ENCODE results near the gene MAST4. TPM values are rescaled to one million over a fixed set of nuclear protein-coding genes. Genes with fewer than 3 reads are reported as not detected.

The MAST4 gene
- total and polyA plus RNA-seq, 2 of the 13 experiments (the other 11 are each of a cell fraction or from before 2014, with no cell fraction given): 3.4 to 3.7 TPM

DNA sequence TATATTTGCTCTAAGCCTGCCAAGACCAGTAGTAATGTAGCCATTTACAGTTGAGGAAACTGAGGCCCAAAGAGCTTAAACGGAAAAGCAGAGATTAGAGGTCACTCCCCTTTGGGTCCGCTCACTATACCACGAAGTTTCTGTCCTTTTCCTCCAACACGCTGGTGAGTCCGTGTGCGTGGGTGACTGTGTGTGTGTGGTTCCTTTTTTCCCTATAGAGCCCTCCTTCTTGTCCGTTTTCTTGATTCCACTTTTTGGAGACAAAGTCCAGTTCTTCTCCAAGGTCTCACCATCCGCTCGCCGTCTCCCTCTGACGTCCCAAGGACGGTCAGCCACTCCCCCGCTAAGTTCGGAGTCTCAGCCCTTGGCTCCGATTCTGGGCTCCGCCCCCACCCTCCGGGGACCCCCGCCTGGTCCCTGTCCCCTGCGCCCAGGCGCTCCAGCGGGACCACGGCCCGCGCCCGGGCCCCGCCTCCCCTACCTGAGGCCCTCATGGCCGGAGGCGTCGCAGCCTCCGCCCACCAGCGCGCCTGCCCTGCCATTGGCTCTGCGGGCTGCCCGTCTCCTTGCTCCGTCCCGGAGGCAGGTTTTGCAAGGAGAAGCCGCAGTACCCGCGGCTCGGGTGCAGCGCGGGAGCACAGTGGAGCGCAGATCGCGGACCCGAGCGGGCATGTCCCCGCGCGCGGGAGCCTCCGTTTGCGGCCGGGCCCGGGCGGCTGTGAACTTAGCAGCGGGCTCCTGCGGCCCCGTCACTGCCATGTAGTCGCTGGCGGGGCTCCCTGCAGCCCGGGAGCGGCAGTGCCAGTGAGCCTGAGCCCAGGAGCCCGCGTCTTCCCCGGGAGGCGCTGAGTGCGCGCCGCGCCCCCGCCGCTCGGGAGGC is at the start of gene MAST4 (continued):
- TF ChIP-seq, protein P1, sequence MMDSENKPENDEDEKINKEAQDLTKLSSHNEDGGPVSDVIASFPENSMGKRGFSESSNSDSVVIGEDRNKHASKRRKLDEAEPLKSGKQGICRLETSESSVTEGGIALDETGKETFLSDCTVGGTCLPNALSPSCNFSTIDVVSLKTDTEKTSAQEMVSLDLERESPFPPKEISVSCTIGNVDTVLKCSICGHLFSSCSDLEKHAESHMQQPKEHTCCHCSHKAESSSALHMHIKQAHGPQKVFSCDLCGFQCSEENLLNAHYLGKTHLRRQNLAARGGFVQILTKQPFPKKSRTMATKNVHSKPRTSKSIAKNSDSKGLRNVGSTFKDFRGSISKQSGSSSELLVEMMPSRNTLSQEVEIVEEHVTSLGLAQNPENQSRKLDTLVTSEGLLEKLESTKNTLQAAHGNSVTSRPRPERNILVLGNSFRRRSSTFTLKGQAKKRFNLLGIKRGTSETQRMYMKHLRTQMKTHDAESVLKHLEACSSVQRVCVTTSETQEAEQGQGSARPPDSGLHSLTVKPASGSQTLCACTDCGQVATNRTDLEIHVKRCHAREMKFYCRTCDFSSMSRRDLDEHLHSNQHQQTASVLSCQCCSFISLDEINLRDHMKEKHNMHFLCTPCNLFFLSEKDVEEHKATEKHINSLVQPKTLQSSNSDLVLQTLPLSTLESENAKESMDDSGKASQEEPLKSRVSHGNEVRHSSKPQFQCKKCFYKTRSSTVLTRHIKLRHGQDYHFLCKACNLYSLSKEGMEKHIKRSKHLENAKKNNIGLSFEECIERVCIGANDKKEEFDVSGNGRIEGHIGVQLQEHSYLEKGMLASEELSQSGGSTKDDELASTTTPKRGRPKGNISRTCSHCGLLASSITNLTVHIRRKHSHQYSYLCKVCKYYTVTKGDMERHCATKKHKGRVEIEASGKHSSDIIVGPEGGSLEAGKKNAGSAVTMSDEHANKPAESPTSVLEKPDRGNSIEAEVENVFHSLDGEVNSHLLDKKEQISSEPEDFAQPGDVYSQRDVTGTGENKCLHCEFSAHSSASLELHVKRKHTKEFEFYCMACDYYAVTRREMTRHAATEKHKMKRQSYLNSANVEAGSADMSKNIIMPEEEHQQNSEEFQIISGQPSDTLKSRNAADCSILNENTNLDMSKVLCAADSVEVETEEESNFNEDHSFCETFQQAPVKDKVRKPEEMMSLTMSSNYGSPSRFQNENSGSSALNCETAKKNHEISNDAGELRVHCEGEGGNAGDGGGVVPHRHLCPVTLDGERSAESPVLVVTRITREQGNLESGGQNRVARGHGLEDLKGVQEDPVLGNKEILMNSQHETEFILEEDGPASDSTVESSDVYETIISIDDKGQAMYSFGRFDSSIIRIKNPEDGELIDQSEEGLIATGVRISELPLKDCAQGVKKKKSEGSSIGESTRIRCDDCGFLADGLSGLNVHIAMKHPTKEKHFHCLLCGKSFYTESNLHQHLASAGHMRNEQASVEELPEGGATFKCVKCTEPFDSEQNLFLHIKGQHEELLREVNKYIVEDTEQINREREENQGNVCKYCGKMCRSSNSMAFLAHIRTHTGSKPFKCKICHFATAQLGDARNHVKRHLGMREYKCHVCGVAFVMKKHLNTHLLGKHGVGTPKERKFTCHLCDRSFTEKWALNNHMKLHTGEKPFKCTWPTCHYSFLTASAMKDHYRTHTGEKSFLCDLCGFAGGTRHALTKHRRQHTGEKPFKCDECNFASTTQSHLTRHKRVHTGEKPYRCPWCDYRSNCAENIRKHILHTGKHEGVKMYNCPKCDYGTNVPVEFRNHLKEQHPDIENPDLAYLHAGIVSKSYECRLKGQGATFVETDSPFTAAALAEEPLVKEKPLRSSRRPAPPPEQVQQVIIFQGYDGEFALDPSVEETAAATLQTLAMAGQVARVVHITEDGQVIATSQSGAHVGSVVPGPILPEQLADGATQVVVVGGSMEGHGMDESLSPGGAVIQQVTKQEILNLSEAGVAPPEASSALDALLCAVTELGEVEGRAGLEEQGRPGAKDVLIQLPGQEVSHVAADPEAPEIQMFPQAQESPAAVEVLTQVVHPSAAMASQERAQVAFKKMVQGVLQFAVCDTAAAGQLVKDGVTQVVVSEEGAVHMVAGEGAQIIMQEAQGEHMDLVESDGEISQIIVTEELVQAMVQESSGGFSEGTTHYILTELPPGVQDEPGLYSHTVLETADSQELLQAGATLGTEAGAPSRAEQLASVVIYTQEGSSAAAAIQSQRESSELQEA (CRISPR knock-in tag; IDR thresholded peaks at IDR 0.05; ENCODE audit: not compliant biosample characterization): peak; percentile 37
- TF ChIP-seq, protein P2, sequence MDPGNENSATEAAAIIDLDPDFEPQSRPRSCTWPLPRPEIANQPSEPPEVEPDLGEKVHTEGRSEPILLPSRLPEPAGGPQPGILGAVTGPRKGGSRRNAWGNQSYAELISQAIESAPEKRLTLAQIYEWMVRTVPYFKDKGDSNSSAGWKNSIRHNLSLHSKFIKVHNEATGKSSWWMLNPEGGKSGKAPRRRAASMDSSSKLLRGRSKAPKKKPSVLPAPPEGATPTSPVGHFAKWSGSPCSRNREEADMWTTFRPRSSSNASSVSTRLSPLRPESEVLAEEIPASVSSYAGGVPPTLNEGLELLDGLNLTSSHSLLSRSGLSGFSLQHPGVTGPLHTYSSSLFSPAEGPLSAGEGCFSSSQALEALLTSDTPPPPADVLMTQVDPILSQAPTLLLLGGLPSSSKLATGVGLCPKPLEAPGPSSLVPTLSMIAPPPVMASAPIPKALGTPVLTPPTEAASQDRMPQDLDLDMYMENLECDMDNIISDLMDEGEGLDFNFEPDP (CRISPR knock-in tag; conservative IDR thresholded peaks at IDR 0.05): no peak
- TF ChIP-seq HNRNPLL (IDR thresholded peaks at IDR 0.05; ENCODE audit: low read depth, low read length, poor library complexity, severe bottlenecking) (peak; percentile 82), SIN3A (IDR thresholded peaks at IDR 0.05; ENCODE audit: borderline replicate concordance, low read depth, low read length) (no peak), DMAP1 (CRISPR knock-in tag; IDR thresholded peaks at IDR 0.05) (peak; percentile 21; the same call in 1 of the 2 replicates), STAT6 (CRISPR knock-in tag; IDR thresholded peaks at IDR 0.05; ENCODE audit: borderline replicate concordance) (no peak), TAF1 (CRISPR knock-in tag; IDR thresholded peaks at IDR 0.05) (peak; percentile 28; the same call in 1 of the 2 replicates), ZNF598 (CRISPR knock-in tag; IDR thresholded peaks at IDR 0.05; ENCODE audit: borderline replicate concordance) (0 out of 2 replicates have a peak, but pooled peaks have one; percentile 45), RAD21 (CRISPR knock-in tag; IDR thresholded peaks at IDR 0.05) (peak; percentile 14; the same call in 1 of the 2 replicates)
- TF ChIP-seq, protein P3, sequence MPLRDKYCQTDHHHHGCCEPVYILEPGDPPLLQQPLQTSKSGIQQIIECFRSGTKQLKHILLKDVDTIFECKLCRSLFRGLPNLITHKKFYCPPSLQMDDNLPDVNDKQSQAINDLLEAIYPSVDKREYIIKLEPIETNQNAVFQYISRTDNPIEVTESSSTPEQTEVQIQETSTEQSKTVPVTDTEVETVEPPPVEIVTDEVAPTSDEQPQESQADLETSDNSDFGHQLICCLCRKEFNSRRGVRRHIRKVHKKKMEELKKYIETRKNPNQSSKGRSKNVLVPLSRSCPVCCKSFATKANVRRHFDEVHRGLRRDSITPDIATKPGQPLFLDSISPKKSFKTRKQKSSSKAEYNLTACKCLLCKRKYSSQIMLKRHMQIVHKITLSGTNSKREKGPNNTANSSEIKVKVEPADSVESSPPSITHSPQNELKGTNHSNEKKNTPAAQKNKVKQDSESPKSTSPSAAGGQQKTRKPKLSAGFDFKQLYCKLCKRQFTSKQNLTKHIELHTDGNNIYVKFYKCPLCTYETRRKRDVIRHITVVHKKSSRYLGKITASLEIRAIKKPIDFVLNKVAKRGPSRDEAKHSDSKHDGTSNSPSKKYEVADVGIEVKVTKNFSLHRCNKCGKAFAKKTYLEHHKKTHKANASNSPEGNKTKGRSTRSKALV (CRISPR knock-in tag; IDR thresholded peaks at IDR 0.05): peak; percentile 95; the same call in 1 of the 2 replicates
- TF ChIP-seq, protein P4, sequence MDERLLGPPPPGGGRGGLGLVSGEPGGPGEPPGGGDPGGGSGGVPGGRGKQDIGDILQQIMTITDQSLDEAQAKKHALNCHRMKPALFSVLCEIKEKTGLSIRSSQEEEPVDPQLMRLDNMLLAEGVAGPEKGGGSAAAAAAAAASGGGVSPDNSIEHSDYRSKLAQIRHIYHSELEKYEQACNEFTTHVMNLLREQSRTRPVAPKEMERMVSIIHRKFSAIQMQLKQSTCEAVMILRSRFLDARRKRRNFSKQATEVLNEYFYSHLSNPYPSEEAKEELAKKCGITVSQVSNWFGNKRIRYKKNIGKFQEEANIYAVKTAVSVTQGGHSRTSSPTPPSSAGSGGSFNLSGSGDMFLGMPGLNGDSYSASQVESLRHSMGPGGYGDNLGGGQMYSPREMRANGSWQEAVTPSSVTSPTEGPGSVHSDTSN (CRISPR knock-in tag; IDR thresholded peaks at IDR 0.05): peak; percentile 89

Measured in HepG2 (cell line).